SK-N-MC (cell line): ENCODE results near the gene PRKG1.

Experiments used
- EZH2 ChIP-seq: fragments of 200-600 bp; sonication (generic); IDR thresholded peaks from one replicate; pipeline ENCODE4 v1.6.1; 2017; ENCODE audit warnings: antibody characterized with exemption
- FOXP2 ChIP-seq: optimal IDR thresholded peaks from 2 replicates; pipeline ENCODE3; 2011; ENCODE audit warnings: mild to moderate bottlenecking, moderate library complexity; ENCODE audit not compliant: insufficient read depth; ENCODE audit errors: extremely low read length, control extremely low read depth
- POLR2AphosphoS5 ChIP-seq: IDR thresholded peaks from 2 replicates; pipeline ENCODE4 v1.6.1; 2012; ENCODE audit warnings: mild to moderate bottlenecking, low read depth, low read length, borderline replicate concordance

DNA sequence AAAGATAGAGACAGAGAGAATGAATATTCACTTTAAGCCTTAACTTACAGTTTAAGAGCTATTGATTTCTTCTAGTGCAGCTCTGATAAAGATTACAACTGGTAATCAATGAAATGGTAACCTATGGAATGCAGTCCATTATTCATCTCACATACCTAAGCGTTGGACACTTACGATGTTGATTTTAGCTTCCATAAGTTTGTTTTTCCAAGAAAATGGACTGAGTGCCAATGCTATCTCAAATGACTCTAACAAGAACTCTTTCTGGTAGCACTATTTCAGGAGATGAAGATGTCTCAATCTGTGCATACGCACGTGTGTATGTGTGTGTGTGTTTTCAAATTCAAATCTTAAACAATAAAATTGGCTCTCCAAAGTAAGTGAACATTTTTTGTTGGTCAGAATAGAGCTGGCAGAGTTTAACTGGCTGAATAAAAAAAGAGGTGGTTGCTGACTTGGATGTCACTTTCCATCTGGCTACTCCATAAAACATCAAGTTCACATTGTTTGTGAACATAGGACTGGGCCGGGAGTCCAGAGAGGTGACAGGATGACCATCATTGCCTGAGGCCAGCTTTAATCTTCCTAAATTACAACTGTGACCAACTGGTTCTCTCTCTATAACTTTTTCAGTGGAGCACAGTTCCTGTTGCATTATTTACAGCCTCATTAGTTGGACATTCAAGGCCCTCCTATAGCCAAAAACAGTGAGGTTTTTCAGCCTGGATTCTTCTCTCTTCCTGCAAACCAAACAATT lies 732.0 kb downstream of the PRKG1 start:
- TF ChIP-seq POLR2AphosphoS5 (no peak), EZH2 (no peak), FOXP2 (no peak)
